Measurements from ENCODE around the gene SLC35F3.

SLC35F3 gene

DNA sequence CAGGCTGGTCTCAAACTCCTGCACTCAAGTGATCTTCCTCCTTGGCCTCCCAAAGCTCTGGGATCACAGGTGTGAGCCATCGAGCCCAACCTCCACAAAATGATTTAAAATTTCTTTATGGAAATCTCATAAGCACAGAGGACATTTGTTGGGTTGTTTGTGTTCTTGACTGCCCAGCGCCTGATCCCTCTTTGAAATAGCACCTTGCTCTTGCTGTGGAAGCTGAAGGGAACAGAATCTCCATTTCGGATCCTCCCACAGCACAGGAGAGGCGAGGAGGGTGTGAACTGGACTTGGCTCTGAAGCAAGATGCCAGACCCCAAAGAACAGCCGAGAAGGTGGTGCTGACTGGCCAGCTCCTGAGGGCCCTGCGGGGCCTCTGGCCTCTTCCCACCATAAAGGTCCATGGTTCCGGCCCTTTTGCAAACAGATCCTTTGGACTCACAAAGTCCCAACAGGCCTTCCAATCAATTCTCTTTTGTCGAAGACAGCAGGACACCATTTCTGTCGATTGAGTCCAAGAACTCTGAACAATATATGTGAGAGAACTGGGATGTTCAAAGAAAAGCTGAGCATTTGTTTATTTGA is 423.2 kb downstream of the SLC35F3 start:
- no peak for DNase-seq

DNA sequence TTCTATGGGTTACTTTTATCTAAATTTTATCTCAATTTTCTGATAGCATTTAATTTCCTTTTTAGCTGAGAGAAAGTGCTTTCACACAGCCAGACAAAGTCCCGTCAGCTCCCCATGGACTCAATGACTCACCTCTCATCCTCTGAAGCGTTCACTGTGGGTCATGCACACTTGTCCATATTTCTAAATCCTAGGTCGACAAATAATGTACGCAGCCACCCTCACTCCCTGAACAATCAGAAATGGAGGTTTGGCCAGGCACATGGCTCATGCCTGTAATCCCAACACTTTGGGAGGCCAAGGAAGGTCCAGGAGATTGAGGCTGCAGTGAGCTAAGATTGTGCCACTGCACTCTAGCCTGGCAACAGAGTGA is 426.4 kb downstream of the SLC35F3 start:
- DNase-seq: no peak

DNA sequence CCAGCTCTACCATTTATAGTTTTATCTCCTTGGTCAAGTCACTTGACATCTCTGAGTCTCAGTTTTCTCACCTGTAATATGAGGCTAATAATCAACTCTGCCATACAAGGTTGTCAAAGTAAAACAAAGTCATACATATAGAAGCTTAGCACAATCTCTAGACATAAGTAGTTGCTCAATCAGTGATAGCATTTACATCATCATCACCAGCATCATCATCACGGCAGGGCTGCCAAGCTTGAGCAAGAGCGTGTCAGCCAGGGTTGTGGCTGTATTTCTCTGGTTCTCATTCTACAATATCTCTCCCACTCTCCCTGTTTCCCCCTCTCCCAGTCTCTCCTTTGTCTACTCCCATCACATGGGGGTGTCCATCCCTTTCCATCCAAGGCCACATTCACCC is 427.0 kb downstream of the SLC35F3 start:
- no peak for DNase-seq

DNA sequence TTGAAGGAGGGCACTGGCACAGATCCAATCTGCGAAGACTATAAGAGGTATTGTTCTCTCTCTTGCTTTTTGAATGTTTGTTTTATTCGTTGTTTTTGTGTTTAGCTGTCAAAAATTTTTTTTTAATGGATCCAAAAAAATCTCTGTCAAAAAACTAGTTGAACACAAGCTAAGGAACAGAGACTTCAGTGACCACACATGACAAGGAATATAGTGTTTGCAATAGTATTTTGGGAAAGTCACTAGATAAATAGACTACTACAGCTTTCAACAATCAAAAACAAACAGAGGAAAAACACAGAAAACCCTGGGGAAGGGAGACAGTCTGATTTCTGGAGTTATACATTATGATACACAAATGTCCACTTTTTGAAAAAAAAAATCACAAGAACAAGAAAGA is 431.9 kb downstream of the SLC35F3 start:
- no peak for DNase-seq

DNA sequence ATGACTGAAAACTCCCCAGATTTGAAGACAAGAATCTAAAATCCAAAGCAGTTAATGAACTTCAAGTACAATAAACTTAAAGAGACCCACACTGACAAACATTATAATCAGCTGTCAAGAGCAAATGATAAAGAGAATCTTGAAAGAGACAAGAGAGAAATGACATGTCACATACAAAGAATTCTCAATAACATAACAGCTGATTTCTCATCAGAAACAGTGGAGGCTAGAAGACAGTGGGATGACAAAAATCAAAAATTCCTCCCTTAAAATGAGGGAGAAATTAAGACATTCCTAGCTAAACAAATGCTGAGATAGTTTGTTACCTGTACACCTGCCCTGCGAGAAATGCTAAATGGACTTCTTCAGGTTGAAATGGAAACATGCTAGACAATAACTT is 432.8 kb downstream of the SLC35F3 start:
- DNase-seq: no peak

DNA sequence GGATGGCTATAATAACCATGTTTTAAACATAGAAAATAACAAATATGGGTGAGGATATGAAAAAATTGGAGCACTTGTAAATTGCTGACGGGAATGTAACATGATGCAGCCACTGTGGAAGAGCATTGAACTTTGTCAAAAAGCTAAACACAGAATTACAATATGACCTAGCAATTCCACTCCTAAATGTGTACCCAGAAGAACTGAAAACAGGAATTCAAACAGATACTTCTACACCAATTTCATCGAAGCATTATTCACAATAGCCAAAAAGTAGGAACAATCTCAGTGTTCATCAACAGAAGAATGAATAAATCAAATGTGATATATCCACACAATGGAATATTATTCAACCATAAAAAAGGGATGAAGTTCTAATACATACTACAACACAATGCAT is 436.1 kb downstream of the SLC35F3 start:
- no peak for DNase-seq

DNA sequence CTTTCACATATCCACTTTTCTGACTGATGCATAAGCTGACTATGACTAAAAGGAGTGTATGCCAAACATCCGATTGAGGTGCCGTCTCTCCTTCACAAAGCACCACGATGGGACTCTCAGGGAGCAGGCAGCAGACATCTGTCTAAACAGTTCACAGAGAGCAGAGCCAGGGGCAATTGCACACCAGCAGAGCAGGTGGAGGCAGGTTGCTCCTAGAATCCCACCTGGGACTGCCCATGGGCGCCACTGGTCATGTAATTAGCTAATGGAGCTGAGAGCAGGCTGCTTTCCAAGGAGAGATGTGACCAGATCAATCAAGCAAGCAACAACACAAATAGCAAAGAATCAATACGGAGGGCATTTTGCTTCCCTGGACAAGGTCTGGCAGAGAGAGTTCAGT is 438.3 kb downstream of the SLC35F3 start:
- no peak for DNase-seq

DNA sequence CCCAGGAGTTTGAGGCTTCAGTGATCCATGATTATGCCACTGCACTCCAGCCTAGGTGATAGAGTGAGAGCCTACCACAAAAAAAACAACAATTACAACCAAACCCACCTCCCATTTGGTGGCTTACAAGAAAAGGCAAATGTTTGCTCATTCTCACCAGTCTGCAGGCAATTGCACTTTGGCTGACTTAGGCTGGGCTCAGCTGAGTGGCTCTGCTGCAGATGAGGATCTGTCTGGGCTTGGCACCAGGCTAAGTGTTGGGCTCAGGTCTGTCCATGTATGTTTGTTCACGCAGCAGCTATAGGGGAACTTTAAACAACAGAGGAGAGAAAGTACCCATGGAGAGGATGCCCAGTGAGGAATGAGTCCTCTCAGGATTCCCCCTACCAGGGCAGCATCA is 440.8 kb downstream of the SLC35F3 start:
- no peak for DNase-seq

DNA sequence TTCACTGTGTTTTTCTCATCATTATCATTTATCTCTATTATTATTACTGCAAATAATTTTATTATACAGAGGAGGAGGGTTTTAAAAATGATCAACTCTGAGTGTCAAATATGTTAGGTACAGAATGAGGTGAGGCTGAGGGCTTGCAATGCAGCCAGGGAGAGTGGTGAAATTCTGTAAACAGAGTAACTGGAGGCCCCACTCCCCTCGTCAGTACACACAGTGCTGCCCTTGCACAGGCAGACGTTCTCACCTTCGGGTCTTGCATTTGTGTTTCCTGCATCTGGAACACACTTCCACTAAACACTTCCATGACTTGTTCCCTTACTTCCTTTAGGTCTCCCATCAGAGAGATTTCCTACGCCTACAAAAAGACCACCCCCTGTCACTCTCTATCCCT is 444.5 kb downstream of the SLC35F3 start:
- DNase-seq: no peak

DNA sequence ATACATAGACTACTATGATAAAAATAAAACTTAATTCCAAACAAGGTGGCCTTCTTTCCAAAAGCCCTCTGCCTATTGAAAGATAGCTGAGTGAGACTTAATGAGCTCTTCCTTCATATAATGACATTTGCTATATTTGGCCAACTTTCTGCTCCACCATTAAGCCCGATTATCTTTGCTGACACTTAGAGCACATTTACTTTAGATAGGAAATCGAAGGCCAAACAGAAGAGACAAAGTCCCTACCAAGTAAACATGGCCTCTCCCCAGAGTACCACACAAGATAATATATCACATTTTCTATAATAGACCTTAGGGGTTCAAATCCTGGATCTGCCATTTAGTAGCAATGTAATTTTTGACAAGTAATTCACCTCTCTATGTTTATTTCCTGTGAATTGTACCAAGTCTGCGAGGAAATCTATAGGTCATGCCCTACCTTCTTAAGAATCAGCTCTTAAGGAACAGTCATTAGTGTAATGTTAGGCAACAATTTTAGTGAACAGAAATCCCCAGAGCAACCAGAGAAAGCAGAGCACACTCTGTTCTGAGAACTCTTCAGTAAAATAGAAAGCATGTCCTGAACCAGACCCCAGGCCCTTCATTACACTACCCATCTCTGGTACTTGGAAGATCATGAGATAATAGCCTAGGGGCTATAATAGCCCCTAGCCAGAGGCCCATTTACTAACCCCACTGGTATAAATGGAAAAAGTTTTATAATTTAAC is 451.5 kb downstream of the SLC35F3 start:
- DNase-seq: no peak

DNA sequence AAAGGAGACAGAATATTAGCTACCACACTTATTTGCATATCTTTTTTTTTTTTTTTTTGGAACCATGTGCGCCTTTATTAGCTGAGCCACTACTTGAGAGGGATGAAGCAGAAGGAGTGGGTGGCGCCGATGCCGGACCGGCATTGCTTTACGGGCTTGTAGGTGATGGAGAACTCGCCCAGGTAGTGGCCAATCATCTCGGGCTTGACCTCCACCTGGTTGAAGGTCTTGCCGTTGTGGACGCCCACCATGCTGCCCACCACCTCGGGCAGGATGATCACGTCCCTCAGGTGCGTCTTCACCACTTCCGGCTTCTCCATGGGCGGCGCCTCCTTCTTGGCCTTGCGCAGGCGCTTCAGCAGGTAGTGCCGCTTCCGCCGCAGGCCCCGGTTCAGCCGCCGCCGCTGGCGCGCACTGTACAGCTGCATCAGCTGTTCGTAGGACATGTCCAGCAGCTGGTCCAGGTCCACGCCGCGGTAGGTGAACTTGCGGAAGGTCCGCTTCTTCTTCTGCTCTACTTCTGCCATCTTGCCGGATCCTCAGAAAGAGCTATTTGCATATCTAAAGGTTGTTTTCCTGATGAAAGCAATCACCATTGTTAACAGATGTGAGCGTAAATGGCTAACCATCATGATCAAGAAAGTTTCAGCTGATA is 452.3 kb downstream of the SLC35F3 start:
- peak; percentile 48 for DNase-seq

DNA sequence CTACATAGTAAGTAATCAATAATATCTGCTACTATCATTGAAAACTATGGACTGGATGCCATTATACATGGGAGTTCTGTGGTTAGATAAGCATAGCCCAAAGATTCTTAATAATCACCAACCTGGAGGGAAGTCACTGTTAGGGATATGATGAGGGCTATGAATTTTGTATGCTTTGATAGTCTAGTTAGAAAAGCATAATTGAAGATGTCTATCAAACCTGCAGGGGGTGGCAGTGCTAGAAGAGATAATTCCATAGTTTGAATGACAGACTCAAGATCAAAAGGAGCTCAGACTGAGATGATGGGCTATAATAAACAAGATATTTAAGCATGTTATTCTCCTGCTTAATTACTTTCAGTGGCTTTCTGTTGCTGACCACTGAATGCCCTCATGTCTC is 453.4 kb downstream of the SLC35F3 start:
- DNase-seq: no peak

DNA sequence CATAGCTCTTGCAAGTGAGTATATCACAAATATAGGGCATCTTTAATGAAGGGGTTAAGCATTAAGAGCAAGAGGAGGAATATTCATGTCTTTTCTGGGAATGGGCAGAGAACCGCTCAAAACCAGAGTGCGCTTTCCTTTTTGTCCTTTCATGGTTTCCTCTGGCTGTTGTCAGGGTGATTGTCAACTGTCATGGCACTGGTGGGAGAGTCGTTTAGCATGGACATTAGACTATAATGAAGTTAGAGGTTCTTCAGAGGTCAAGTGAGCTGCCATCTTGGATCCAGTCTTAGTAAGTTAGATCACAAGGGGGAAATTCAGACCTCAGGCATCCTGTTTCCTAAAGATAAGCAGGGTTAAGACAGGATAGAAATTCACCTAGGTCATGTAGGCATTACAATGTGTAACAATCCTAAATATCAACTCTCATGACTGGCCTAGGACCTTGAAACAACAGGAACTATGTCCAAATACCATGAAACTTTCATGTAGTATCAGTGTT is 456.7 kb downstream of the SLC35F3 start:
- no peak for DNase-seq

DNA sequence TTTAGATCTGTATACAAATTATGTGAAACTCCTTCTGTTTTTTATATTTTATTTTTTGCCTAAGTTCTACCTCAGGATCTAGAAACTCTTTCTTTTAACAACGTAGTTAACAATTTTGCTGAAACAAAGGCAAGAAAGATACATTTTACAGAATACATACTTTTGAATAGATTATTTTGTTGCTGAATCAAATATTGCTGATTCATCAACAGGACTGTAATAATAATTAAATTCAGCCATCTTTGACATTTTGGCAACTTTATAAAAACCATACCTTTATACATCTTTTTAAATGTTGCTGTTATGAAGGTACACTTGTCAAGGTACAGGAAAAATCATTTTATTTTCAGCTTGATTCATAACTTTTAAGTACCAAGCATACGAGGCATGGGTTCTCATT is 458.1 kb downstream of the SLC35F3 start:
- DNase-seq: no peak

DNA sequence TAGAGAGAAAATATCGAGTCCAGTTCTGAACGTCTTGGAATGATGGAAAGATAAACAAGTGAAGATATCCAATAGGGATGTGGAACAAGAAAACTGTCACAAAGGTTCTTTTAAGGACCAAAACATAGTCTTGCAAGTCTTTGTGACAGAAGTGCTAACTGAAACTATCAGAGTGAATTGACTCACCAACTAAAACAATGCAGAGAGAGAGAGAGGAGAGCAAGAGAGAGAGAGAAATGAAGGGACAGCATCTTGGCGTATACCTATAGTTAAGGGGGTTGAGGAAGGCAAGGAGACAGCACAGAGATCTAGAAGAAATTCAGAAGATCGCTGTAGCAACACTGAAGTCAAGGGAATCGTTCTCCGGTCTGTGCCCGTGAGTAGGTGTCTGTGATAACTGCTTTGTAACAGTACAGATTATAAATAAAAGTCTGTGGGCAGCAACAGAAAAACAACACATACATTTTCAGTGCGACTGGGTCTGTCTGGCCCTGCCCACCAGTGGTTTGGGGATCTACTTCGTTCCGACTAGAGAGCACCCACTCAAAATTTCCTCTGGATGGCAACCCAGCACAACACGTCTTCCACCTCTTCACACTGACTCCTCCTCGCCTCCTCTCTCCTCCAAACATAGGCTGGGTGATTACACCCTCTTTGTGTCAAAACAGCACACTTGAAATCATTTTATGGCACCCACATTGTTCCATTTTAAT is 464.0 kb downstream of the SLC35F3 start:
- peak; percentile 59 for DNase-seq

DNA sequence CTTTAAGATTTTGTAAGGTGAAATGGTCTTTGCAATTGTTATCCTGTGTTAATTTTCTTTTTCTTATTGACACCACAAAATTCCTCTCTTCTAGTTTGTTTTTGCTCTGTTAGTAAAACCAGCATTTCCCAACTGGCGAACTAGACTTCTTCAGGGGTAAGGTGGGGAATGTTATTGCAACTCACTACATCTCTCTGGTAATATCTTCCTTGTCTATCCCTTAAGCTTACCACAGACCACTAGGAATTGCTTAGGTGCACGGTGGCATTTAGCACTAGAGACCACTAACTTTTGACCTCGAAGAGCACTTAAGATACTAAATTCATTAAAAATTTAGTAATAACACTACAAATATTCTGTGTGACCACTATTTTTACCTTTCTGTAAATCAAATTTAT is 464.6 kb downstream of the SLC35F3 start:
- no peak for DNase-seq

DNA sequence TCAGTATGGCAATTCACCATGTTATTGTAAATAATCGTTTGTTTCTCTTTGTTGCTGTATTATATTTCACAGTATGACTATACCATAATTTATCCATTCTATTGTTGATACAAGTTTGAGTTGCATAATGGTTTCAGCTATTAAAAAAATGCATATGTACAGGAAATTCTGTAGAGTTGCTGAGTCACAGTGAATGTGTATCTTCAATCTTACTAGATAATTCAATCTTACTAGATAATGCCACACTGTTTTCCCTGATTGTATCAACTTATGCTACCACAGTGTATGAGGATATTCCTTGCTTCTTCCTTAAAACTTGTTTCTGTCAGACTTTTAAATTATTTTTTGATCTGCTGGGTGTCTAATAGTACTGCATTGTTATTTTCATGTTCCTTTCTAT is 465.3 kb downstream of the SLC35F3 start:
- DNase-seq: no peak

DNA sequence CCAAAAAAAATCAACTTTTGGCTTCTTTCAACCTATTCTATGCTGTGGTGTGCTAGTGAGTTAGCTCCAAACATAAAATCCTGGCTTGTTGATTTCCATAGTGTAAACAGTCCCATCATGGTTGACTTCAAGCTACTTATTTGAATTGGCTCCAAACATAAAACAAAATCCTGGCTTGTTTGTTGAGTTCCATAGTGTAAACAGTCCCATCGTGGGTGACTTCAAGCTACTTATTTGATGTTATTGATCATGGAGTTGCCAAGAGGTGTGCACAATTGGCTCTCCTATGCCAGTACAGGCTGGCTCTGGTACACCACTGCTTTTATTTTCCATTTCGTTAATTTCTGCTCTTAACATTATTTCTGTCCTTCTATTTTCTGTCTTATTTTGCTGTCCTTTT is 466.9 kb downstream of the SLC35F3 start:
- no peak for DNase-seq

DNA sequence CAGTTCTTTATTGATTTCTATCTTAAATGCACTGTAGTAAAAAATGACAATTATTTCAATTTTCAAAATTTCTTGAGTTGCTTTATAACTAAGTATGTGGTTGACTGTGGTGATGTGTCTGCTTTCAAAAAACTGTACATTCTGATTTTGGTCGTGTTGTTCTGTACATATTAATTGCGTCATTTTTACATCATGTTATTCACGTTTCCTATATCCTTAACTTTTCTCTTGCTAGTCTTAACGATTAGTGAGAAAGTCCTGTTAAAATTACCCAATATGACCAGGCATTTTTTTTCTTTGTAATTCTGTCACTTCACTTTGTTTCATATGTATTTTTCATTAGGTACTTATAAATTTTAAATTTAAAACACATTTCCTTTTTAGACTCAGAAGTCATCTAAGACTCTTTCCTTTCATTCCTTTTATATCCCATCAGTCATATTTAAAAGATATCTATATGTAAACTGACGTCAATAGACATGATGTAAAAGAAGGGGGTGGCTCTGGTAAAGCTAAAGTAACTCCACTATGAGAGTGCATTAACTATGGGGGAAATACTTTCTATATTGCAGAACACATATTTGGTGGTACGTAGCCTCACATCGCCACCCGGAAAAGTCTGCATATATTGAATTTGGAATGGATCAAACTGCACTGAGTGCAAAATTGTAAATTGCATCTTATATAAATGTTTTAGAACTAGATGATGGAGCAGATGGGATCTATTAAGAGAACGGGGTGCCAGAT is 467.7 kb downstream of the SLC35F3 start:
- no peak for DNase-seq

DNA sequence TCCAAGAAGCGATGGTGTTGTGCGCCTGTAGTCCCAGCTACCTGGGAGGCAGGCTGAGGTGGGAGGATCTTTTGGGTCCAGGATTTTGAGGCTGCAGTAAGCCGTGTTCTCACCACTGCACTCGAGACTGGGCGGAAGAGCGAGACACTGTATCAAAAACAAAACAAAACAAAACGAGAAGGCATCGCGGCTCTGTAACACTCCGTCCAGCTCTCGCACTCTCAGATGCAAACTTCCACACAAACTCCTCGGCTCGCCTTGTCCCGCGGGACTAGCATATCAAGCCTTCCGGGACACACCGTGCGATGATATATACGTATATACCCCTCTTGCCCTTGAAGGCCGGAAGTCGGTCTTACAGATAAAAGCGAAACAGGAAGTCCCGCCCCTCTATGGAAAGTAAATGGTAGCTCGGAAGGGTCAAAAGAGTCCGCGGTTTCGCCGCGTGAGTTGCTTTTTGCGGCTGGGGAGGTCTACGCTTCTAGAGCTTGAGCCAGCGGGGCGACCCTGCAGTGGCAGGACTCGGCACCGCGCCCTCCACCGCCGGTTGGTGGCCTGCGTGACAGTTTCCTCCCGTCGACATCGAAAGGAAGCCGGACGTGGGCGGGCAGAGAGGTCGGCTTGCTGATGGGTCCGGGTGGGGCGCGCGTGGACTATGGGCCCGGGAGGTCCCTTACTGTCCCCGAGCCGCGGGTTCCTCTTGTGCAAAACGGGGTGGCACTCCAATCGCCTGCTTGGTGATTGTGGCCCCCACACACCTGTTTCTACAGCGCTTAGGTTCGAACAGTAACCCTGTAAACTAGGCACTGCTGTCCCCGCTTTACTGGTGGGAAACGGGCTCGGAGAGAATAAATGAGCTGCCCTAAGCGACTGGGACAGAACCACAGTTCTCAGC is 468.8 kb downstream of the SLC35F3 start, which contains the start of gene COA6:
TSS of gene COA6 (plus strand) at position 393 of the 895 bp plus-strand sequence. CDS start at position 404, 11 bp downstream.
- peak; percentile 92 for DNase-seq

DNA sequence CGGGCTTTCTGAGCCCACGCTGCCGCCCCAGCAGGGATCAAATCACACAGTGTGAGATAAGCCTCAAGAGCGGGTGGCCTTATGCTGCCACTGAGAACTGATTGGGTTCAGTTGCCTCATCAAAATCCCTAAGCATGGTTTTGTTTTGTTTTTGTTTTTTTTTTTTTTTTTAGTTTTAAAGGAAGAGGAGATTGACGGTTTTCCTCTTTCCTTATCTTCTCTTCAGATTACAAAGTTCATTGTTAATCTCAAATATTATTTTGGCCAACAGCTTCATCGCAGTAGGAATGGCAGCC is 469.4 kb downstream of the SLC35F3 start:
- no peak for DNase-seq
